ENCODE measurements around the gene RGS10.

GRCh38 chr10:119461380-119461779 is 81.1 kb downstream of the RGS10 start:
- no peak for TF ChIP-seq CTCF (conservative IDR thresholded peaks at IDR 0.05; ENCODE audit: low read depth in 2 of 2)
- no peak for TF ChIP-seq REST (IDR thresholded peaks at IDR 0.05; ENCODE audit: unreplicated experiment)
- no peak for TF ChIP-seq EZH2 (IDR thresholded peaks at IDR 0.05; ENCODE audit: low read depth, unreplicated experiment)
- TF ChIP-seq POLR2AphosphoS5 (IDR thresholded peaks at IDR 0.05; ENCODE audit: low read depth): no peak
- no peak for TF ChIP-seq EZH2phosphoT487 (IDR thresholded peaks at IDR 0.05; ENCODE audit: unreplicated experiment)
- TF ChIP-seq CREB1 (CRISPR knock-in tag; IDR thresholded peaks at IDR 0.05; ENCODE audit: low read depth): no peak
- TF ChIP-seq STAT1 (IDR thresholded peaks at IDR 0.05; ENCODE audit: unreplicated experiment): no peak
- TF ChIP-seq NANOG (IDR thresholded peaks at IDR 0.05; ENCODE audit: borderline replicate concordance): no peak
- no peak for TF ChIP-seq ZNF114 (CRISPR knock-in tag; IDR thresholded peaks at IDR 0.05)
- TF ChIP-seq ZNF331 (CRISPR knock-in tag; IDR thresholded peaks at IDR 0.05; ENCODE audit: low read depth): no peak
- no peak for TF ChIP-seq JUNB (IDR thresholded peaks at IDR 0.05; ENCODE audit: unreplicated experiment)
